ENCODE measurements around the gene ADCY10. TPM values are rescaled to one million over a fixed set of nuclear protein-coding genes. Genes with fewer than 3 reads are reported as not detected.

The ADCY10 gene
- total and polyA plus RNA-seq, 2 of the 8 experiments (the other 6 are each of a cell fraction or from before 2014, with no cell fraction given), result 0.02 TPM; not detected in 1

DNA sequence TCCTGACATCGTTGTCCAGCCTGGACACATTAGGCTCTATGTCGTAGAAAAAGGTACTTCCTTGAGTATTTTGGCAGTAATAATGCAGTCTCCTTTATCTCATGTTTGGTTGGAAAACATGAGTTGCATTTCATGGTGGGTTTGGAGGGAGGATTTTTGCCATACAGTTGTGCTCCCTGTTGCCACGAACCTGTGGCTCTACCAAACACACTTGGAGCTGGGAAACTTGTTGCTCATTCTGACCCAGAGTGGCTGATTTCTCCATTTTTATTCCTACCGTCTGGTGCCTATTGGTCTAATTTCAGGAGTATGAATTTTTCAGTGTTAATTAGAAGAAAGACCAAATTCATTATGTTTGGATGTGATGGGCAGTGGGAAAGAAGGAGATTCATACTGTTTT lies 141.5 kb downstream of the ADCY10 start (continued):
- TF ChIP-seq EP300 (IDR thresholded peaks at IDR 0.05; ENCODE audit: borderline replicate concordance in 1 of 2, low read depth in 2 of 2, low read length in 2 of 2), result no peak
- TF ChIP-seq CBX5 (IDR thresholded peaks at IDR 0.05; ENCODE audit: low read depth, low read length), result no peak
- TF ChIP-seq, protein P1, sequence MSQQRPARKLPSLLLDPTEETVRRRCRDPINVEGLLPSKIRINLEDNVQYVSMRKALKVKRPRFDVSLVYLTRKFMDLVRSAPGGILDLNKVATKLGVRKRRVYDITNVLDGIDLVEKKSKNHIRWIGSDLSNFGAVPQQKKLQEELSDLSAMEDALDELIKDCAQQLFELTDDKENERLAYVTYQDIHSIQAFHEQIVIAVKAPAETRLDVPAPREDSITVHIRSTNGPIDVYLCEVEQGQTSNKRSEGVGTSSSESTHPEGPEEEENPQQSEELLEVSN (IDR thresholded peaks at IDR 0.05), result no peak
- no peak for TF ChIP-seq SP2 (IDR thresholded peaks at IDR 0.05; ENCODE audit: low read length)
- TF ChIP-seq TBP (IDR thresholded peaks at IDR 0.05; ENCODE audit: low read depth, low read length), result no peak
- no peak for TF ChIP-seq RFX5 (IDR thresholded peaks at IDR 0.05; ENCODE audit: borderline replicate concordance, low read depth, low read length)
- no peak for TF ChIP-seq JUN (IDR thresholded peaks at IDR 0.05; ENCODE audit: low read depth, low read length)
